ENCODE results near the gene CAPS2.

DNA sequence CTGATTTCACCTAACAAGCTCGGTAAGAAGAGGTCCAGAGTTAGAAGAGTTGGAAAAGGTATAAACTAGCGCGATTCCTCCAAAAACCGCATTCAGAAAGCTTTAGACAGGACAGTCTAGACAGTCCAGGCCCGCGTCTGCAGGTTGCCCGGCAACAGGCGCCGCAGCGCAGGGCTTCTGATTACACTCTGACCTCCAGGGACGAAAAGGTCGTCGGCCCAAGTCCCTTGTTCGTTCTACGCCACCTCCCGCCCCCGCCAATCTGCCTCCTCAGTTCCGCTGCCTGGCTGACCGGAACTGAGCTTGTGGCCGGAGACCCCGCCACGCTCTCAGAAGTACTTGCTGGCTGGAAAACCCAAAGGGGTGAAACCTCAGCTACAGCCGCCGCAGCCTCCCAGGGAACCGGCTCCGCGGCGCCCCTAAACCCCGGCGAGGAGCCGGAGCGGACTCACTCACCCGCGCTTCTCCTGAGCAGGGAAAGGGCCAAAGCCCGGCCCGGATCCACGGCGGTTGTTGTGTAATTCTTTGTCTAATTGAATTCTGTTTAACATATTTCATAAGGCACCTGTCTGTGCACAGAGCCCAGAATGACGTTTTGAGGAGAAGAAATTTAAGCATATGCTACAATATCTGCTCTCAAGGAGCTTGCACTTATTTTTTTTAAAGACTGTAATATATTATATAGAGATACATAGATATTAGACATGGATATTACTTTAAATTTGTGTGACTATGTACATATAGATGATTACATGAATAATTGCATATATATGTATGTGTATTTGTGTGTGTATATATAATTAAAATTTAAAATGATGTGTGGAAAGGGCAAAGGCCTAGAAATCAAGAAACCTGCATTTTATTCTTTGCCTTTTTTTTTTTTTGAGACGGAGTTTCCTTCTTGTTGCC is at the start of gene CAPS2:
- TF ChIP-seq CTCF (IDR thresholded peaks at IDR 0.05 in 2 of 3, conservative IDR thresholded peaks at IDR 0.05 in 1 of 3; ENCODE audit: control insufficient read depth in 2 of 3, extremely low read depth in 1 of 3, insufficient read depth in 1 of 3, low read depth in 3 of 3, low read length in 3 of 3) (no peak), POLR2AphosphoS5 (IDR thresholded peaks at IDR 0.05; ENCODE audit: low read length) (no peak), EZH2 (IDR thresholded peaks at IDR 0.05; ENCODE audit: borderline replicate concordance, control insufficient read depth, low read depth, low read length) (no peak), POLR2A (IDR thresholded peaks at IDR 0.05; ENCODE audit: low read depth, low read length) (no peak), SMC3 (IDR thresholded peaks at IDR 0.05; ENCODE audit: borderline replicate concordance, low read length) (no peak), YY1 (IDR thresholded peaks at IDR 0.05; ENCODE audit: low read depth, low read length) (peak; percentile 94), MXI1 (IDR thresholded peaks at IDR 0.05; ENCODE audit: low read depth, low read length) (no peak), GABPA (IDR thresholded peaks at IDR 0.05; ENCODE audit: low read depth) (peak; percentile 27; the same call in 1 of the 2 replicates), IRF3 (IDR thresholded peaks at IDR 0.05) (no peak), ESRRA (IDR thresholded peaks at IDR 0.05; ENCODE audit: low read length) (peak; percentile 88; the same call in 1 of the 2 replicates)
- TF ChIP-seq, protein P1, sequence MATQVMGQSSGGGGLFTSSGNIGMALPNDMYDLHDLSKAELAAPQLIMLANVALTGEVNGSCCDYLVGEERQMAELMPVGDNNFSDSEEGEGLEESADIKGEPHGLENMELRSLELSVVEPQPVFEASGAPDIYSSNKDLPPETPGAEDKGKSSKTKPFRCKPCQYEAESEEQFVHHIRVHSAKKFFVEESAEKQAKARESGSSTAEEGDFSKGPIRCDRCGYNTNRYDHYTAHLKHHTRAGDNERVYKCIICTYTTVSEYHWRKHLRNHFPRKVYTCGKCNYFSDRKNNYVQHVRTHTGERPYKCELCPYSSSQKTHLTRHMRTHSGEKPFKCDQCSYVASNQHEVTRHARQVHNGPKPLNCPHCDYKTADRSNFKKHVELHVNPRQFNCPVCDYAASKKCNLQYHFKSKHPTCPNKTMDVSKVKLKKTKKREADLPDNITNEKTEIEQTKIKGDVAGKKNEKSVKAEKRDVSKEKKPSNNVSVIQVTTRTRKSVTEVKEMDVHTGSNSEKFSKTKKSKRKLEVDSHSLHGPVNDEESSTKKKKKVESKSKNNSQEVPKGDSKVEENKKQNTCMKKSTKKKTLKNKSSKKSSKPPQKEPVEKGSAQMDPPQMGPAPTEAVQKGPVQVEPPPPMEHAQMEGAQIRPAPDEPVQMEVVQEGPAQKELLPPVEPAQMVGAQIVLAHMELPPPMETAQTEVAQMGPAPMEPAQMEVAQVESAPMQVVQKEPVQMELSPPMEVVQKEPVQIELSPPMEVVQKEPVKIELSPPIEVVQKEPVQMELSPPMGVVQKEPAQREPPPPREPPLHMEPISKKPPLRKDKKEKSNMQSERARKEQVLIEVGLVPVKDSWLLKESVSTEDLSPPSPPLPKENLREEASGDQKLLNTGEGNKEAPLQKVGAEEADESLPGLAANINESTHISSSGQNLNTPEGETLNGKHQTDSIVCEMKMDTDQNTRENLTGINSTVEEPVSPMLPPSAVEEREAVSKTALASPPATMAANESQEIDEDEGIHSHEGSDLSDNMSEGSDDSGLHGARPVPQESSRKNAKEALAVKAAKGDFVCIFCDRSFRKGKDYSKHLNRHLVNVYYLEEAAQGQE (IDR thresholded peaks at IDR 0.05; ENCODE audit: low read depth, low read length): no peak
- TF ChIP-seq, protein P2, sequence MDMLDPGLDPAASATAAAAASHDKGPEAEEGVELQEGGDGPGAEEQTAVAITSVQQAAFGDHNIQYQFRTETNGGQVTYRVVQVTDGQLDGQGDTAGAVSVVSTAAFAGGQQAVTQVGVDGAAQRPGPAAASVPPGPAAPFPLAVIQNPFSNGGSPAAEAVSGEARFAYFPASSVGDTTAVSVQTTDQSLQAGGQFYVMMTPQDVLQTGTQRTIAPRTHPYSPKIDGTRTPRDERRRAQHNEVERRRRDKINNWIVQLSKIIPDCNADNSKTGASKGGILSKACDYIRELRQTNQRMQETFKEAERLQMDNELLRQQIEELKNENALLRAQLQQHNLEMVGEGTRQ (IDR thresholded peaks at IDR 0.05; ENCODE audit: borderline replicate concordance, low read depth, low read length): no peak
- TF ChIP-seq, protein P3, sequence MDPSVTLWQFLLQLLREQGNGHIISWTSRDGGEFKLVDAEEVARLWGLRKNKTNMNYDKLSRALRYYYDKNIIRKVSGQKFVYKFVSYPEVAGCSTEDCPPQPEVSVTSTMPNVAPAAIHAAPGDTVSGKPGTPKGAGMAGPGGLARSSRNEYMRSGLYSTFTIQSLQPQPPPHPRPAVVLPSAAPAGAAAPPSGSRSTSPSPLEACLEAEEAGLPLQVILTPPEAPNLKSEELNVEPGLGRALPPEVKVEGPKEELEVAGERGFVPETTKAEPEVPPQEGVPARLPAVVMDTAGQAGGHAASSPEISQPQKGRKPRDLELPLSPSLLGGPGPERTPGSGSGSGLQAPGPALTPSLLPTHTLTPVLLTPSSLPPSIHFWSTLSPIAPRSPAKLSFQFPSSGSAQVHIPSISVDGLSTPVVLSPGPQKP (IDR thresholded peaks at IDR 0.05; ENCODE audit: low read depth, low read length): peak; percentile 16; the same call in 1 of the 2 replicates
